H1 (cell line): ENCODE measurements around the gene UGGT1. TPM values are rescaled to one million over a fixed set of nuclear protein-coding genes. Genes with fewer than 3 reads are reported as not detected.

Experiments used
- CTCF ChIA-PET: fragments of 300-600 bp; sonication (Branson Sonifier 250); formaldehyde crosslinking; loops from one replicate; lab custom pipeline; 2021; ENCODE audit not compliant: partially characterized antibody; lab: Charles Lee
- POLR2A ChIA-PET: fragments of 300-600 bp; sonication (Branson Sonifier 250); formaldehyde crosslinking; loops from one replicate; lab custom pipeline; 2021; ENCODE audit warnings: inconsistent platforms; ENCODE audit not compliant: partially characterized antibody; lab: Charles Lee
- DNase-seq, 2 experiments: peaks; one replicate each; pipeline versions ENCODE4 v3.0.0 to v3.0.0-alpha.2; 2010 to 2022; ENCODE audit warnings: low spot score in 2 of 2, low read depth in 1 of 2, mixed read lengths in 1 of 2
- FAIRE-seq: peaks from 2 replicates; lab custom pipeline; 2011; peaks lifted over from hg19 to GRCh38; lab: Jason Lieb, UNC
- H2AFZ ChIP-seq: 2 replicates; pipeline ENCODE4 v1.8.1; 2012; ENCODE audit warnings: low read length, inconsistent platforms
- H2AK5ac ChIP-seq: 2 replicates; pipeline ENCODE4 v1.6.1; 2013; ENCODE audit warnings: low read depth, low read length
- H2BK120ac ChIP-seq: replicated peaks from 2 replicates; pipeline ENCODE3; 2013; ENCODE audit warnings: low read depth, low read length, inconsistent platforms
- H2BK12ac ChIP-seq: 2 replicates; pipeline ENCODE4 v1.6.1; 2013; ENCODE audit warnings: low read depth, low read length
- H2BK15ac ChIP-seq: 2 replicates; pipeline ENCODE4 v1.6.1; 2013; ENCODE audit warnings: low read length
- H2BK20ac ChIP-seq: 2 replicates; pipeline ENCODE4 v1.6.1; 2013; ENCODE audit warnings: low read length
- H2BK5ac ChIP-seq: 2 replicates; pipeline ENCODE4 v1.6.1; 2013; ENCODE audit warnings: low read depth, low read length
- H3K14ac ChIP-seq: 2 replicates; pipeline ENCODE4 v1.6.1; 2013; ENCODE audit warnings: inconsistent platforms; ENCODE audit not compliant: insufficient read length
- H3K18ac ChIP-seq: 2 replicates; pipeline ENCODE4 v1.6.1; 2013; ENCODE audit warnings: low read length; ENCODE audit errors: extremely low read depth
- H3K23ac ChIP-seq: 2 replicates; pipeline ENCODE4 v1.6.1; 2013; ENCODE audit warnings: inconsistent platforms; ENCODE audit not compliant: insufficient read length
- H3K23me2 ChIP-seq: 2 replicates; pipeline ENCODE4 v1.6.1; 2013; ENCODE audit warnings: low read depth, low read length
- H3K27ac ChIP-seq: 2 replicates; pipeline ENCODE4 v1.6.1; 2011; ENCODE audit warnings: low read depth, low read length, inconsistent platforms
- H3K27me3 ChIP-seq, 4 experiments: replicated peaks in 1 of 4; 1 replicate in 1 of 4; 2 replicates in 3 of 4; pipeline versions ENCODE4 v1.6.1 to v1.8.1; 2011 to 2013; ENCODE audit warnings: low read length in 3 of 4, mild to moderate bottlenecking in 3 of 4, inconsistent platforms in 2 of 4, mixed read lengths in 2 of 4, moderate library complexity in 1 of 4; ENCODE audit not compliant: control insufficient read depth in 3 of 4, insufficient read depth in 3 of 4; ENCODE audit errors: extremely low read depth in 1 of 4
- H3K36me3 ChIP-seq, 4 experiments: 2 replicates each; pipeline versions ENCODE4 v1.6.1 to v1.8.1; 2011 to 2013; ENCODE audit warnings: mild to moderate bottlenecking in 4 of 4, low read length in 3 of 4, moderate library complexity in 2 of 4, control low read depth in 1 of 4, inconsistent platforms in 1 of 4; ENCODE audit not compliant: insufficient read depth in 4 of 4, control insufficient read depth in 2 of 4
- H3K4ac ChIP-seq: replicated peaks from 2 replicates; pipeline ENCODE3; 2013; ENCODE audit warnings: low read length, low read depth, mixed read lengths, inconsistent platforms; ENCODE audit not compliant: insufficient read length
- H3K4me1 ChIP-seq, 4 experiments: replicated peaks in 1 of 4; 1 replicate in 1 of 4; 2 replicates in 3 of 4; pipeline versions ENCODE4 v1.6.1 to v1.8.1; 2011 to 2013; ENCODE audit warnings: low read length in 3 of 4, inconsistent platforms in 2 of 4, mixed read lengths in 1 of 4; ENCODE audit not compliant: insufficient read depth in 4 of 4, control insufficient read depth in 3 of 4
- H3K4me2 ChIP-seq, 2 experiments: 2 replicates each; pipeline versions ENCODE4 v1.6.1 to v1.8.1; 2011 to 2013; ENCODE audit warnings: low read depth in 2 of 2, low read length in 2 of 2, control low read depth in 1 of 2, inconsistent platforms in 1 of 2, mild to moderate bottlenecking in 1 of 2; ENCODE audit not compliant: insufficient read depth in 1 of 2
- H3K4me3 ChIP-seq, 4 experiments: fragments of 200-600, 300-600 bp in 1 of 4; sonication (generic), shearing (Covaris generic), sonication (Bioruptor Twin) in 1 of 4; 2 replicates each; pipeline versions ENCODE4 v1.5.1 to v1.8.1; 2011 to 2016; ENCODE audit warnings: low read length in 4 of 4, low read depth in 3 of 4, control low read depth in 2 of 4, inconsistent platforms in 2 of 4, mild to moderate bottlenecking in 2 of 4, mixed read lengths in 1 of 4, moderate library complexity in 1 of 4; ENCODE audit not compliant: insufficient read depth in 2 of 4; ENCODE audit errors: extremely low read depth in 1 of 4
- H3K56ac ChIP-seq: replicated peaks from 2 replicates; pipeline ENCODE3; 2013; ENCODE audit warnings: low read depth, mild to moderate bottlenecking, mixed read lengths, low read length, inconsistent platforms; ENCODE audit not compliant: insufficient read length
- H3K79me1 ChIP-seq: 2 replicates; pipeline ENCODE4 v1.6.1; 2013; ENCODE audit warnings: low read depth, low read length, control low read depth
- H3K79me2 ChIP-seq, 2 experiments: 2 replicates each; pipeline versions ENCODE4 v1.6.1 to v1.8.1; 2012 to 2013; ENCODE audit warnings: low read length in 2 of 2, mild to moderate bottlenecking in 2 of 2, inconsistent platforms in 1 of 2; ENCODE audit not compliant: insufficient read depth in 2 of 2, control insufficient read depth in 1 of 2
- H3K9ac ChIP-seq, 4 experiments: replicated peaks in 1 of 4; 1 replicate in 1 of 4; 2 replicates in 3 of 4; pipeline versions ENCODE4 v1.6.1 to v1.8.1; 2011 to 2013; ENCODE audit warnings: low read depth in 3 of 4, low read length in 3 of 4, control low read depth in 2 of 4, mild to moderate bottlenecking in 2 of 4, moderate library complexity in 2 of 4, inconsistent platforms in 1 of 4; ENCODE audit errors: extremely low read depth in 1 of 4
- H3K9me3 ChIP-seq, 2 experiments: 2 replicates each; pipeline versions ENCODE4 v1.6.1 to v1.8.1; 2012 to 2013; ENCODE audit warnings: mild to moderate bottlenecking in 2 of 2, moderate library complexity in 2 of 2, control low read depth in 1 of 2, inconsistent platforms in 1 of 2, low read depth in 1 of 2, low read length in 1 of 2, mixed read lengths in 1 of 2; ENCODE audit not compliant: insufficient read depth in 2 of 2
- H4K20me1 ChIP-seq, 2 experiments: replicated peaks in 1 of 2; 2 replicates each; pipeline versions ENCODE3 to v1.8.1; 2011 to 2013; ENCODE audit warnings: inconsistent platforms in 2 of 2, low read length in 2 of 2, mild to moderate bottlenecking in 1 of 2; ENCODE audit not compliant: insufficient read depth in 2 of 2, control insufficient read depth in 1 of 2
- H4K5ac ChIP-seq: 2 replicates; pipeline ENCODE4 v1.6.1; 2013; ENCODE audit warnings: low read length, low read depth, mixed read lengths, inconsistent platforms; ENCODE audit not compliant: insufficient read length
- H4K8ac ChIP-seq: 2 replicates; pipeline ENCODE4 v1.8.0; 2013; ENCODE audit warnings: mild to moderate bottlenecking, moderate library complexity, low read length, inconsistent platforms; ENCODE audit not compliant: insufficient read depth; ENCODE audit errors: extremely low read depth
- H4K91ac ChIP-seq: replicated peaks from 2 replicates; pipeline ENCODE3; 2013; ENCODE audit warnings: low read length, mixed read lengths, inconsistent platforms; ENCODE audit not compliant: insufficient read length
- BCL11A ChIP-seq, 2 experiments: IDR thresholded peaks; one replicate each; pipeline ENCODE4 v1.6.1; 2011; ENCODE audit warnings: low read depth in 2 of 2, low read length in 2 of 2, mild to moderate bottlenecking in 2 of 2
- BRCA1 ChIP-seq: IDR thresholded peaks from 2 replicates; pipeline ENCODE4 v1.6.1; 2012; ENCODE audit warnings: low read depth, low read length, improper control_type of control experiment
- CBX5 ChIP-seq: fragments of 300-800, 300-1000 bp; sonication (generic); IDR thresholded peaks from 2 replicates; pipeline ENCODE4 v1.7.1; 2016; ENCODE audit warnings: antibody characterized with exemption, low read length, low read depth
- CHD2 ChIP-seq: IDR thresholded peaks from 2 replicates; pipeline ENCODE4 v1.6.1; 2012; ENCODE audit warnings: low read length, improper control_type of control experiment
- EGR1 ChIP-seq: IDR thresholded peaks from 2 replicates; pipeline ENCODE4 v1.6.1; 2011; ENCODE audit warnings: low read depth, low read length, borderline replicate concordance
- HDAC2 ChIP-seq, 2 experiments: fragments of 300-600 bp in 1 of 2; sonication (generic) in 1 of 2; IDR thresholded peaks; 2 replicates each; pipeline ENCODE4 v1.6.1; 2011 to 2012; ENCODE audit warnings: low read depth in 2 of 2, low read length in 2 of 2, mild to moderate bottlenecking in 2 of 2, moderate library complexity in 2 of 2, borderline replicate concordance in 1 of 2, inconsistent platforms in 1 of 2
- SIRT6 ChIP-seq: IDR thresholded peaks from one replicate; pipeline ENCODE4 v1.7.1; 2012; ENCODE audit warnings: low read length, inconsistent platforms
- SP1 ChIP-seq: IDR thresholded peaks from 2 replicates; pipeline ENCODE4 v1.6.1; 2011; ENCODE audit warnings: low read depth, low read length
- TAF1 ChIP-seq: IDR thresholded peaks from 2 replicates; pipeline ENCODE4 v1.6.1; 2011; ENCODE audit warnings: mild to moderate bottlenecking, low read depth, low read length
- YY1 ChIP-seq: IDR thresholded peaks from 2 replicates; pipeline ENCODE4 v1.6.1; 2011; ENCODE audit warnings: low read depth, mild to moderate bottlenecking, low read length
- WGBS, 2 experiments: shearing (Covaris generic) in 1 of 2; methylation state at CpG; one replicate each; pipeline versions ENCODE4 v1.1.6 to v1.1.7; 2013 to 2015; ENCODE audit warnings: low lambda C conversion rate in 2 of 2, mixed read lengths in 2 of 2, inconsistent platforms in 1 of 2, low coverage in 1 of 2, missing lambda C conversion rate in 1 of 2; ENCODE audit not compliant: insufficient replicate concordance in 2 of 2, insufficient coverage in 1 of 2, insufficient read length in 1 of 2; ENCODE audit errors: extremely low coverage in 1 of 2, missing lambda C conversion rate in 1 of 2; 5-methylcytosine and 5-hydroxymethylcytosine counted together
- polyA plus RNA-seq, 7 experiments: library from polyadenylated mRNA; depleted of rRNA in 3 of 7; stranded (reverse) in 5 of 7; unstranded in 2 of 7; fragments of >200 nt in 5 of 7; fragments of 200-250 nt in 2 of 7; gene quantifications; 1 replicate in 5 of 7; 2 replicates in 1 of 7; 4 replicates in 1 of 7; pipeline versions ENCODE4 v1.2.1 to v1.2.3, GENCODE V29; 2011 to 2013; ENCODE audit warnings: missing spikeins in 2 of 7, mixed read lengths in 2 of 7
- total RNA-seq: library from RNA; stranded (reverse); fragmentation: NEBNext Ultra II Directional; extraction: Animal tissue kit (Norgen Biotek cat#: 25700); gene quantifications from 2 replicates; pipeline ENCODE4 v1.2.1, GENCODE V29; 2021

UGGT1 gene
- total and polyA plus RNA-seq, 2 of the 8 experiments (the other 6 are each of a cell fraction or from before 2014, with no cell fraction given), result 14.9 to 57.3 TPM

DNA sequence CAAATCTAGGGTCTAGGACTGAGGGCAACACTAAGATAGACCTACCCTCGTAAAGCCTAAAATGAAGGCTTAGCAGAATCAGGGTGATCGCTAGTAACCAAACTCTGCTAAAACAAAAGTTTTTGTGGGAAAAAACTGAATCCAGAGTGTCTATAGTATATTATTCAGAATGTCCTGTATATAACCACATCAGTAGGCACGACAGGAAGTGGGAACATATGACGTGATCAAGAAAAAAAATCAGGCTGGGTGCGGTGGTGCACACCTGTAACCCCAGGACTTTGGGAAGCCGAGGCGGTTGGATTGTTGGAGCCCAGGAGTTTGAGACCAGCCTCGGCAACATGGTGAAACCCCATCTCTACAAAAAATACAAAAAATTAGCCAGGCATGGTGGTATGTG, 106.1 kb downstream of the UGGT1 start:
- CTCF ChIA-PET, result no interaction called here
- DNase-seq (no peak), FAIRE-seq (no peak)
- H2BK120ac ChIP-seq, result no peak overlapping the region
- H3K27ac ChIP-seq, result no peak overlapping the region
- H3K23ac ChIP-seq, result no peak overlapping the region
- no peak overlapping the region for H3K18ac ChIP-seq
- TF ChIP-seq YY1 (no peak), HDAC2 (IDR thresholded peaks at IDR 0.05; ENCODE audit: borderline replicate concordance in 1 of 2, low read depth in 2 of 2, low read length in 2 of 2) (no peak), SIRT6 (no peak), TAF1 (no peak), SP1 (no peak), BCL11A (IDR thresholded peaks at IDR 0.05; ENCODE audit: low read depth in 2 of 2, low read length in 2 of 2) (no peak), EGR1 (no peak), CBX5 (no peak), BRCA1 (no peak), CHD2 (no peak)
- 97% methylated on average over 8 of the region's 8 CpGs; no CpG with 5 or more reads in 1 of the 2 experiments for WGBS, 2 experiments
- H4K5ac ChIP-seq, result no peak overlapping the region
- no peak overlapping the region for H3K4me3 ChIP-seq
- no peaks in the 10 kb centered on the region for H4K20me1 ChIP-seq
- no peak overlapping the region for H2BK20ac ChIP-seq
- no peak overlapping the region for H4K8ac ChIP-seq
- no peaks in the 10 kb centered on the region for H3K27me3 ChIP-seq
- no peak overlapping the region for H2BK12ac ChIP-seq
- H3K79me2 ChIP-seq, result no peaks in the 10 kb centered on the region
- peaks cover 0 to 5% (median 0%) of the 10 kb centered on the region in 4 experiments; a peak in 1 of 7 replicates for H3K4me1 ChIP-seq
- H2BK15ac ChIP-seq, result no peak overlapping the region
- H3K14ac ChIP-seq, result no peak overlapping the region
- H3K56ac ChIP-seq, result no peak overlapping the region
- H3K9me3 ChIP-seq, result no peaks in the 10 kb centered on the region
- no peaks in the 10 kb centered on the region for H3K79me1 ChIP-seq
- H2AFZ ChIP-seq, result no peak overlapping the region
- POLR2A ChIA-PET, result no interaction called here
- no peak overlapping the region for H3K4me2 ChIP-seq
- no peak overlapping the region for H2BK5ac ChIP-seq
- H2AK5ac ChIP-seq, result no peak overlapping the region
- no peak overlapping the region for H3K9ac ChIP-seq
- no peaks in the 10 kb centered on the region for H3K36me3 ChIP-seq
- H4K91ac ChIP-seq, result no peak overlapping the region
- no peak overlapping the region for H3K4ac ChIP-seq
- no peaks in the 10 kb centered on the region for H3K23me2 ChIP-seq
